Activated CD8-positive, alpha-beta T cell treated with anti-CD3 and anti-CD28 coated beads, Interleukin-2, amount 10 ng/mL, durations not matched to agents 7 days and 5 days (primary cell): ENCODE results near the gene TNFRSF12A. TPM values are rescaled to one million over a fixed set of nuclear protein-coding genes. Genes with fewer than 3 reads are reported as not detected.

Experiments used
- ATAC-seq: fragments of 150-1000 bp; cut with Tn5 transposase; one replicate; pipeline ENCODE4 v1.10.0; 2021; ENCODE audit warnings: moderate library complexity
- CTCF ChIA-PET: fragments of 350-600 bp; sonication (Branson Sonifier 250); formaldehyde crosslinking; loops from one replicate; lab custom pipeline; 2021; ENCODE audit warnings: antibody characterized with exemption; lab: Charles Lee
- POLR2A ChIA-PET: fragments of 350-600 bp; sonication (Branson Sonifier 250); formaldehyde crosslinking; loops from one replicate; lab custom pipeline; 2021; ENCODE audit warnings: antibody characterized with exemption; lab: Charles Lee
- DNase-seq: peaks from one replicate; pipeline ENCODE4 v3.0.0-alpha.2; 2020
- H3K27ac Mint-ChIP-seq: one replicate; pipeline ENCODE4 v1.8.0; 2021; ENCODE audit warnings: mild to moderate bottlenecking, mixed read lengths
- H3K27me3 Mint-ChIP-seq: one replicate; pipeline ENCODE4 v1.8.0; 2021; ENCODE audit warnings: low read depth, mixed read lengths
- H3K36me3 Mint-ChIP-seq: one replicate; pipeline ENCODE4 v1.8.0; 2021; ENCODE audit warnings: low read depth, mixed read lengths
- H3K4me1 Mint-ChIP-seq: one replicate; pipeline ENCODE4 v1.8.0; 2021; ENCODE audit warnings: low read depth, mixed read lengths
- H3K4me3 Mint-ChIP-seq: one replicate; pipeline ENCODE4 v1.8.0; 2021; ENCODE audit warnings: mild to moderate bottlenecking, mixed read lengths
- H3K9me3 Mint-ChIP-seq: one replicate; pipeline ENCODE4 v1.8.0; 2022; ENCODE audit warnings: mixed read lengths; ENCODE audit not compliant: insufficient read depth
- total RNA-seq, 2 experiments: library from RNA; stranded (reverse); gene quantifications; one replicate each; pipeline ENCODE4 v1.2.3, GENCODE V29; 2021

The TNFRSF12A gene
- total RNA-seq, 2 experiments from 2014 or later, result 4.2 to 4.7 TPM

- CTCF ChIA-PET, result interaction anchor here (1.0 to 7.2 kb wide), 8 partner anchors 10 to 108 kb away, joined by 3 to 105 read pairs (median 6); partner anchors contain the start of gene PAQR4
- H3K4me1 Mint-ChIP-seq, result peaks cover 53% of the 10 kb centered on the region
- POLR2A ChIA-PET, result interaction anchor here (0.7 to 4.8 kb wide), 3 partner anchors 12 to 42 kb away, joined by 3 to 20 read pairs (median 4); partner anchors contain the start of gene PKMYT1
- peak overlapping the region; percentile 85 for H3K4me3 Mint-ChIP-seq
- H3K9me3 Mint-ChIP-seq, result no peaks in the 10 kb centered on the region
- peak; percentile 81 for DNase-seq
- H3K27ac Mint-ChIP-seq, result peak overlapping the region; percentile 94
- peak; percentile 24 for ATAC-seq
- peaks cover 19% of the 10 kb centered on the region for H3K36me3 Mint-ChIP-seq
- H3K27me3 Mint-ChIP-seq, result peaks cover 11% of the 10 kb centered on the region
These were observed 1.5 kb downstream of the TNFRSF12A start for GRCh38 chr16:3021449-3022207.

- CTCF ChIA-PET, result interaction anchor here (0.9 to 7.2 kb wide), 6 partner anchors 9 to 75 kb away, joined by 3 to 105 read pairs (median 6); partner anchors contain the start of gene PAQR4
- ATAC-seq (no peak), DNase-seq (peak; percentile 83)
- H3K9me3 Mint-ChIP-seq, result no peaks in the 10 kb centered on the region
- POLR2A ChIA-PET, result interaction anchor here (0.7 to 4.8 kb wide), 3 partner anchors 11 to 43 kb away, joined by 3 to 20 read pairs (median 3); partner anchors contain the start of gene IL32
- peak overlapping the region; percentile 94 for H3K27ac Mint-ChIP-seq
- H3K36me3 Mint-ChIP-seq, result peaks cover 25% of the 10 kb centered on the region
- H3K27me3 Mint-ChIP-seq, result peaks cover 7% of the 10 kb centered on the region
- H3K4me3 Mint-ChIP-seq, result peak overlapping the region; percentile 85
- peaks cover 53% of the 10 kb centered on the region for H3K4me1 Mint-ChIP-seq
These were observed 2.1 kb downstream of the TNFRSF12A start for GRCh38 chr16:3022208-3022683.

- DNase-seq (peak; percentile 46), ATAC-seq (no peak)
- peak overlapping the region; percentile 94 for H3K27ac Mint-ChIP-seq
- no peaks in the 10 kb centered on the region for H3K9me3 Mint-ChIP-seq
- peaks cover 6% of the 10 kb centered on the region for H3K27me3 Mint-ChIP-seq
- peak overlapping the region; percentile 85 for H3K4me3 Mint-ChIP-seq
- peaks cover 56% of the 10 kb centered on the region for H3K4me1 Mint-ChIP-seq
- H3K36me3 Mint-ChIP-seq, result peaks cover 25% of the 10 kb centered on the region
- ChIA-PET POLR2A (interaction anchor here (1.3 to 4.8 kb wide), 2 partner anchors 11 to 42 kb away, joined by 3 to 20 read pairs; partner anchors contain the start of gene IL32), CTCF (interaction anchor here (0.8 to 7.2 kb wide), 10 partner anchors 9 to 136 kb away, joined by 3 to 105 read pairs (median 6); partner anchors contain the start of gene PAQR4)
These were observed 2.7 kb downstream of the TNFRSF12A start for GRCh38 chr16:3022684-3023414.

GRCh38 chr16:3023415-3023668 is 3.2 kb downstream of the TNFRSF12A start:
- no peak for DNase-seq

GRCh38 chr16:3023669-3024478 is 3.7 kb downstream of the TNFRSF12A start, which contains the start of the genes HCFC1R1 and THOC6:
TSS of gene HCFC1R1 (minus strand) at chr16:3023942. CDS start at chr16:3023941, 1 bp downstream.
TSS of gene THOC6 (plus strand) at chr16:3024035. CDS start at chr16:3024327, 292 bp downstream.
- Mint-ChIP-seq H3K27ac (peak within 1 kb of the TSS; percentile 94), H3K4me3 (peak within 1 kb of the TSS; percentile 85), H3K4me1 (peaks cover 56% of the 10 kb centered on the region), H3K27me3 (peaks cover 3% of the 10 kb centered on the region), H3K9me3 (no peaks in the 10 kb centered on the region), H3K36me3 (peaks cover 25% of the 10 kb centered on the region)
- DNase-seq (peak; percentile 98), ATAC-seq (peak; percentile 80)
- ChIA-PET POLR2A (interaction anchor here (0.7 to 4.8 kb wide), 4 partner anchors 10 to 134 kb away, joined by 3 to 20 read pairs (median 3); partner anchors contain the start of gene IL32), CTCF (interaction anchor here (0.6 to 7.2 kb wide), 7 partner anchors 8 to 135 kb away, joined by 3 to 105 read pairs (median 6); no protein-coding TSS in a partner anchor)

More at GRCh38 chr16:3023415-3023668, 3.2 kb downstream of the TNFRSF12A start:
- Mint-ChIP-seq H3K4me1 (peaks cover 55% of the 10 kb centered on the region), H3K27me3 (peaks cover 6% of the 10 kb centered on the region), H3K36me3 (peaks cover 25% of the 10 kb centered on the region), H3K27ac (peak overlapping the region; percentile 94), H3K9me3 (no peaks in the 10 kb centered on the region), H3K4me3 (peak overlapping the region; percentile 85)
- CTCF ChIA-PET, result interaction anchor here (0.8 to 7.2 kb wide), 7 partner anchors 8 to 135 kb away, joined by 3 to 105 read pairs (median 6); no protein-coding TSS in a partner anchor
- POLR2A ChIA-PET, result interaction anchor here (1.3 to 4.8 kb wide), 2 partner anchors 10 to 42 kb away, joined by 3 to 20 read pairs; partner anchors contain the start of gene IL32
- ATAC-seq, result no peak

GRCh38 chr16:3025032-3026002 is 5.1 kb downstream of the TNFRSF12A start:
- POLR2A ChIA-PET, result no interaction called here

GRCh38 chr16:3026003-3026378 is 5.8 kb downstream of the TNFRSF12A start:
- DNase-seq, result no peak
- Mint-ChIP-seq H3K4me3 (no peak overlapping the region), H3K27me3 (peaks cover 13% of the 10 kb centered on the region), H3K4me1 (peaks cover 65% of the 10 kb centered on the region), H3K9me3 (no peaks in the 10 kb centered on the region), H3K36me3 (peaks cover 25% of the 10 kb centered on the region), H3K27ac (no peak overlapping the region)
- ChIA-PET POLR2A (no interaction called here), CTCF (interaction anchor here (1.1 to 10.4 kb wide), 4 partner anchors 10 to 103 kb away, joined by 3 to 270 read pairs (median 186); partner anchors contain the start of genes BICDL2 and MMP25)
- no peak for ATAC-seq

More at GRCh38 chr16:3025032-3026002, 5.1 kb downstream of the TNFRSF12A start:
- Mint-ChIP-seq H3K9me3 (no peaks in the 10 kb centered on the region), H3K36me3 (peaks cover 25% of the 10 kb centered on the region), H3K27me3 (peaks cover 13% of the 10 kb centered on the region), H3K4me1 (peaks cover 66% of the 10 kb centered on the region), H3K4me3 (peak overlapping the region; percentile 15), H3K27ac (no peak overlapping the region)
- DNase-seq (no peak), ATAC-seq (no peak)
- CTCF ChIA-PET, result interaction anchor here (1.1 to 4.0 kb wide), 3 partner anchors 10 to 104 kb away, joined by 3 to 31 read pairs (median 8); no protein-coding TSS in a partner anchor

GRCh38 chr16:3026609-3027488 is 6.7 kb downstream of the TNFRSF12A start:
- CTCF ChIA-PET, result interaction anchor here (1.3 to 10.4 kb wide), 12 partner anchors 15 to 146 kb away, joined by 4 to 270 read pairs (median 10); partner anchors contain the start of genes BICDL2, CLDN9, MMP25 and PKMYT1
- POLR2A ChIA-PET, result interaction anchor here (1.0 kb wide), 1 partner anchor 23 kb away, joined by 4 read pairs; no protein-coding TSS in a partner anchor
- ATAC-seq (no peak), DNase-seq (no peak)
- Mint-ChIP-seq H3K27ac (no peak overlapping the region), H3K4me3 (no peak overlapping the region), H3K36me3 (peaks cover 25% of the 10 kb centered on the region), H3K4me1 (peaks cover 60% of the 10 kb centered on the region), H3K27me3 (peaks cover 15% of the 10 kb centered on the region), H3K9me3 (no peaks in the 10 kb centered on the region)

- DNase-seq (no peak), ATAC-seq (no peak)
- CTCF ChIA-PET, result interaction anchor here (0.7 to 10.4 kb wide), 23 partner anchors 6 to 255 kb away, joined by 3 to 270 read pairs (median 9); partner anchors contain the start of genes BICDL2, CLDN6, CLDN9 and HCFC1R1
- peaks cover 54% of the 10 kb centered on the region for H3K4me1 Mint-ChIP-seq
- H3K27me3 Mint-ChIP-seq, result peaks cover 17% of the 10 kb centered on the region
- POLR2A ChIA-PET, result interaction anchor here (1.0 to 1.2 kb wide), 3 partner anchors 15 to 84 kb away, joined by 3 to 4 read pairs (median 3); no protein-coding TSS in a partner anchor
- peaks cover 23% of the 10 kb centered on the region for H3K36me3 Mint-ChIP-seq
- H3K27ac Mint-ChIP-seq, result no peak overlapping the region
- H3K9me3 Mint-ChIP-seq, result no peaks in the 10 kb centered on the region
- no peak overlapping the region for H3K4me3 Mint-ChIP-seq
These were observed 7.3 kb downstream of the TNFRSF12A start for GRCh38 chr16:3027489-3027795.
